Cortex of kidney (tissue), 1 donor: ENCODE measurements around the gene ANKRD45.
"Not testable (repeated sequence)": the region's sequence is repeated elsewhere in the genome, so short reads cannot be mapped to it uniquely, and the experiment has no call there.

Experiments
- DNase-seq: peaks from one replicate; lab custom pipeline; 2025; lab: John Stamatoyannopoulos, UW

ANKRD45 gene, protein sequence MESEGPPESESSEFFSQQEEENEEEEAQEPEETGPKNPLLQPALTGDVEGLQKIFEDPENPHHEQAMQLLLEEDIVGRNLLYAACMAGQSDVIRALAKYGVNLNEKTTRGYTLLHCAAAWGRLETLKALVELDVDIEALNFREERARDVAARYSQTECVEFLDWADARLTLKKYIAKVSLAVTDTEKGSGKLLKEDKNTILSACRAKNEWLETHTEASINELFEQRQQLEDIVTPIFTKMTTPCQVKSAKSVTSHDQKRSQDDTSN

DNA sequence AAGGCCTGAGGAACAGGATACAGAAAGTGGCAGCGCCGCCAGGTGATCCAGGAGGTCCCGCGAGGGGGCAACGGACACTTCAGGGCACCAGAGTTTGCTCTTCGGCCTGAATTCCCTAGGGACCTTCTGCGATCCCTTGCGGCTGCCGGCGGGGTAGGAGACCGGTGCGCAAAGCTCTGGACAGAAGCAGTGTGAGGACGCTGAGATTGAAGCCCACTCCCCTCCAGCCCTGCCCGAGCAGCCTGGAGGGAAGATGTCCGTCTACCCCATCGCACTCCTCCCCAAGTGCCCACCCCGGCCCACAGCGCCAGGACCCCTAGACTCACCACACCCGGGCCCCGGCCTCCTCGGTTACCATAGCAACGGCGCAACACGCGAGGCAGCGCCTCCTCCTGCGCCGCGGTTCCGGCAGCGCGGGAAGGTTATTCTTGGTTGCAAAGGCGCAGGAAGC is at the start of gene ANKRD45:
ANKRD45 (minus strand) TSS at position 361 of the 451 bp plus-strand sequence. CDS start 10,433 bp downstream, outside the sequence.
- DNase-seq, result no peak

GRCh38 chr1:173717238-173717637 is 47.6 kb upstream of the ANKRD45 start:
- DNase-seq, result no peak

DNA sequence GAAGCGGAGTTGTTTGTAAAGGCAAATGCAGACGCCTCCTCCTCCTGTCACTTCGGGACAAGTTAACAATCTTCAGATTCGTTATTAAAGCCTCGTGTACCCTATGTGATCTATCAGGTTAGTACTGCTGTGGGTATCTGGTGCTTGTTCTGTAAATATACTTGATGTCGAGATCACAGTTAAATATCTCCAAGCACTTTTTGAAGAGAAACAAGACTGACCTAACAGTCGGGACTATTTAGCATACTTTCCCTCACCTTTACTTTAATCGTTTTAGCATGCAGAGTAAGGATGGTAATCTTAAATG is 45.8 kb upstream of the ANKRD45 start:
- no peak for DNase-seq

DNA sequence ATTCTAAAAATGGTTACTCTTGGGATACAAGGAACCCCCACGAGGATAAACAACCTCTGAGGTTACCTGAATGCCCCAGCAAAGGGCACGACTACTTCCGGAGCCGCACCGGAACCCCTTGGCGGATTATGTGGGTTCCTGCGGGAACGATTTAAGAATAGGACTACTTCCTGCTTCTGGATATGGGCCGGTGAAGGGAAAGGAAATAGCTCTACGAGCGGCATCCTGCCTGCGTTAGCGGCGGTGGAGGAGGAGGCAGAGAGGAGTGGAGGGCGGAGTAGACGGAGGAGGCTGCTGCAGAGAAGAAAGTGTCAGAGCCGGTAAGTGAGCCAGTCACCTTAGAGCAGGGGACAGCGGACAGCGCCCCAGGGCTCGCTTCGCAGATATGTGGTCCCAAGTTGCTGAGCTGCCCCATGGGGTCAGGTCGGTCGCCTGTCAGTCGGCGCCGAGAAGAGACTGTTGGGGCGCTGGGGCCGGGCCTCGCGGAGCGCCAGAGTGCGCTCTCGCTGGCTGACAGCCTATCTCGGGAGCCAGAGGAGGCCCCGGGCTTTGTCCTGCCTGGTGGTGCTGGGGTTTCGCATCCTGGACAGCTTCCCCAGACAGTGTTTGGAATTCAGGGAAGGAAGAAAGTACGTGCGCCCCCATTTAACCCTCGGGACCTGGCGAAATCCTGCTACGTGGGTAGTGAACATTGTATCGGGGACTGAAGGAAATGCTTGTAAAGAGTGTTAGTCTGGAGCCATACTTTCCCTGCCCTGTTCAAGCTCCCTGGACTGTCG is 45.3 kb upstream of the ANKRD45 start, which contains the start of gene KLHL20:
KLHL20 (plus strand) TSS at position 223 of the 779 bp plus-strand sequence. CDS start 1,063 bp downstream, outside the sequence.
- no peak for DNase-seq

- DNase-seq, result no peak
Measured at GRCh38 chr1:173714441-173714758, 44.7 kb upstream of the ANKRD45 start.

GRCh38 chr1:173708787-173709186 is 39.1 kb upstream of the ANKRD45 start:
- DNase-seq, result no peak

- DNase-seq, result no peak
Measured at GRCh38 chr1:173705117-173705516, 35.5 kb upstream of the ANKRD45 start.

GRCh38 chr1:173702736-173703135 is 33.1 kb upstream of the ANKRD45 start:
- DNase-seq, result no peak

DNA sequence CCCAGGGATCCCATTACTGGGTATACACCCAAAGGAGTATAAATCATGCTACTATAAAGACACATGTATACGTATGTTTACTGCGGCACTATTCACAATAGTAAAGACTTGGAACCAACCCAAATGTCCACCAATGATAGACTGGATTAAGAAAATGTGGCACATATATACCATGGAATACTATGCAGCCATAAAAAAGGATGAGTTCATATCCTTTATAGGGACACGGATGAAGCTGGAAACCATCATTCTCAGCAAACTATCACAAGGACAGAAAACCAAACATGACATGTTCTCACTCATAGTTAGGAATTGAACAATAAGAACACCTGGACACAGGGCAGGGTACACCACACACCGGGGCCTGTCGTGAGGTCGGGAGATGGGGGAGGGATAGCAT is 31.6 kb upstream of the ANKRD45 start:
- DNase-seq, result not testable (repeated sequence)

DNA sequence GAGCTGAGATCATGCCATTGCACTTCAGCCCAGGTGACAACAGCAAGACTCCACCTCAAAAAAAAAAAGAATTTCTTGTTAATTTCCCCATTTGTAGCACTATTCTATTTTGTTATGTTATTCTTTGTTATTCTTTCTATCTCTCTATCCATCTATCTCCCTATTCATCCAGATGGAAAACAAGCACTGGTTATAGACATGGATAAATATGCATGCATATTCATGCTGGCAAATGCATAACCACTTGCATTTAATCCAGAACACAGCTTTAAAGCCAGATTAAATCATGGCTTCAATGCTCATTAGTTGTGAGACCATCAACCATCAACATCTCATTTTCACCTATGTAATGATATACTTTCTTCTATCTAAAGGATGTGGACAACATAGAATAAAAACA is 23.6 kb upstream of the ANKRD45 start:
- no peak for DNase-seq

DNA sequence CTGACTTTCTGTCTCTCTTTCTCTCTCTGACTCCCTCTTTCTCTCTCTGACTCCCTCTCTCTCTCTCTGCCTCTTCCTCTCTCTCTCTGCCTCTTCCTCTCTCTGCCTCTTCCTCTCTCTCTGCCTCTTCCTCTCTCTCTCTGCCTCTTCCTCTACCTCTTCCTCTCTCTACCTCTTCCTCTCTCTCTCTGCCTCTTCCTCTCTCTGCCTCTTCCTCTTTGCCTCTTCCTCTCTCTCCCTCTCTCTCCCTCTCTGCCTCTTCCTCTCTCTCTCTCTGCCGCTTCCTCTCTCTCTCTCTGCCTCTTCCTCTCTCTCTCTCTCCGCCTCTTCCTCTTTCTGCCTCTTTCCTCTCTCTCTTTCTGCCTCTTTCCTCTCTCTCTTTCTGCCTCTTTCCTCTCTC is 18.6 kb upstream of the ANKRD45 start:
- DNase-seq, result no peak

DNA sequence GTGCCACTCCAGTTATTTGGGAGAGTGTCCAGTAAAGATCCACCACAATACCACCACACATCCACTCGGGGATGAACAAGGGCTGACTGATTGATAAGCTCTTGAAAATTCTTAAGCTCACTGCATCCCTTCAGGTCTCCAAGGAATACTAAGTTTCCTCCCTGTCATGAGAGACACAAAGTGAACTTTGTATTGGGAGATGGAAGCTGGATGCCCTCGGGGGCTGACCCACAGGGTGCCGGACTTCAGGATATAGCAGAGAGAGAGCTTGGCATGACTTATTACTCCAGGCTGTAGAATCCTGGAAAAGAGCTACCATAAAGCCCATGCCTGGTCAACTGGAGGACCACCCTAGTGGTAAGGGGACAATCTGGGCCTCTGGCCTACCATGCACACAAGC is 15.5 kb upstream of the ANKRD45 start:
- DNase-seq, result not testable (repeated sequence)

- DNase-seq, result not testable (repeated sequence)
Measured at GRCh38 chr1:173683838-173684237, 14.2 kb upstream of the ANKRD45 start.

DNA sequence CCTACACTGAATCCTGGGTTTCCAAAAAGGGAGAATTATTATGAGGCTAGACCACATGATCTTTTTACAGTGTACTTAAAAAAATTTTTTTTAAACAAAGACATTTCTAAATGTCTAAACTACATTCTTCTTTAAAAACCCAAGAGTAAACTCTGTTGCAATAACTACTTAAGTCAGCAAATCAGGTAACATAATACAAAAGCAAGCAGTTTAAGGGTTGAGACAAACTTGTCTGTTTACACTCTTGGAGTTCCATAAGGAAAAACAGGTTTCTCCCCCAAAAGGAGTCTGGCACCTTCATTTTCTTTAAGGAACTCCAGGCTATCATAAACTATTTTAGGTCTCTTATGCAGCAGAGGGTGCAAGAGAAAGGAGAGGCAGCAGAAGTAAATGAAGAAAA is 12.5 kb upstream of the ANKRD45 start:
- no peak for DNase-seq

DNA sequence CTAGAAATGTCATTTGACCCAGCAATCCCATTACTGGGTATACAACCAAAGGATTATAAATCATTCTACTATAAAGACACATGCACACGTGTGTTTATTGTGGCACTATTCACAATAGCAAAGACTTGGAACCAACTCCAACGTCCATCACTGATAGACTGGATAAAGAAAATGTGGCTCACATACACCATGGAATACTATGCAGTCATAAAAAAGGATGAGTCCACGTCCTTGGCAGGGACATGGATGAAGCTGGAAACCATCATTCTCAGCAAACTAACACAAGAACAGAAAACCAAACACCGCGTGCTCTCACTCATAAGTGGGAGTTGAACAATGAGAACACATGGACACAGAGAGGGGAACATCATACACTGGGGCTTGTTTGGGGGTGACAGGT is 10.5 kb upstream of the ANKRD45 start:
- not testable (repeated sequence) for DNase-seq

DNA sequence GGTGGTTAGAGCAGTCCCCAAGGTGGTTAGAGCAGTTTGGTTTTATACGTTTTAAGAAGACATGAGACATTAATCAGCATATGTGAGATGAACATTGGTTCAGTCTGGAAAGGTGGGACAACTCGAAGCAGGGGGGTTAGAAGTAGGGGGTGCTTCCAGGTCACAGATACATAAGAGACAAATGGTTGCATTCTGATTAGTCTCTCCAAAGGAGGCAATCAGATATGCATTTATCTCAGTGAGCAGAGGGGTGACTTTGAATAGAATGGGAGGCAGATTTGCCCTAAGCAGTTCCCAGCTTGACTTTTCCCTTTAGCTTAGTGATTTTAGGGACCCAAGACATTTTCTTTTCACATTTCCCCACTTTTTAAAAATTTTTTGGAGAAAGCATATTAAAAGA is 4.8 kb upstream of the ANKRD45 start:
- not testable (repeated sequence) for DNase-seq

DNA sequence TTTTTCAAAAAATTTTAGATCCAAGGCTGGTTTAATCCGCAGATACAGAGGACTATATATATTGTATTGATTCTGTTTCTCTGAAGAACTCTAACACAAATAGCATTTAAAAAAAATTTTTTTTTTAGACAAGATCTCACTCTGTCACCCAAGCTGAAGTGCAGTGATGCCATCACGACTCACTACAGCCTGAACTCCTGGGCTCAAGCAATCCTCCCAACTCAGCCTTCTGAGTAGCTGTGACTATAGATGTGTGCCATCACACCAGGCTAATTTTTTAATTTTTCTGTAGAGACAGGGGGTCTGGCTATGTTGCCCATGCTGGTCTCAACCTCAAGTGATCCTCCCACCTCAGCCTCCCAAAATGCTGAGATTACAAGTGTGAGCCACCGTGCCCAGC is 3.0 kb downstream of the ANKRD45 start:
- no peak for DNase-seq

- no peak for DNase-seq
Measured at GRCh38 chr1:173663159-173663558, 6.5 kb downstream of the ANKRD45 start.

DNA sequence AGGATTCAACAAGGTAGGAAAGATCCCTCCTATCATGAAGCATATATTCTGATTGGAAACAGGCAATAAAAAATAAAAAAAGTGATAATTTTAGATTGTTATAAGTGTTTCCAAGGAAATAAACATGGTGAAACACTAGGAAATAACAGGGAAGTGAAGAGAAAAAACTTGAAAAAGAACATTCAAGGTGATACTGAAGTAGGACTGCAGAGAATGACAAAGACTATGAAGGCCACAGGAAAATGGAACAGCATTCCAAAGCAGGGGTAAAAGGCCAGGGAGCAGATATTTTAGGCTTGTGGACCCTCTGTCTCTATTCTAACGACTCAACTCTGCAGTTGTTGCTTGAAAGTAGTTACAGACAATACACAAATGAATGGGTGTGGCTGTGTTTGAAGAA is 7.9 kb downstream of the ANKRD45 start:
- DNase-seq, result no peak

GRCh38 chr1:173661271-173661670 is 8.4 kb downstream of the ANKRD45 start:
- no peak for DNase-seq

GRCh38 chr1:173660306-173660705 is 9.3 kb downstream of the ANKRD45 start:
- DNase-seq, result no peak

DNA sequence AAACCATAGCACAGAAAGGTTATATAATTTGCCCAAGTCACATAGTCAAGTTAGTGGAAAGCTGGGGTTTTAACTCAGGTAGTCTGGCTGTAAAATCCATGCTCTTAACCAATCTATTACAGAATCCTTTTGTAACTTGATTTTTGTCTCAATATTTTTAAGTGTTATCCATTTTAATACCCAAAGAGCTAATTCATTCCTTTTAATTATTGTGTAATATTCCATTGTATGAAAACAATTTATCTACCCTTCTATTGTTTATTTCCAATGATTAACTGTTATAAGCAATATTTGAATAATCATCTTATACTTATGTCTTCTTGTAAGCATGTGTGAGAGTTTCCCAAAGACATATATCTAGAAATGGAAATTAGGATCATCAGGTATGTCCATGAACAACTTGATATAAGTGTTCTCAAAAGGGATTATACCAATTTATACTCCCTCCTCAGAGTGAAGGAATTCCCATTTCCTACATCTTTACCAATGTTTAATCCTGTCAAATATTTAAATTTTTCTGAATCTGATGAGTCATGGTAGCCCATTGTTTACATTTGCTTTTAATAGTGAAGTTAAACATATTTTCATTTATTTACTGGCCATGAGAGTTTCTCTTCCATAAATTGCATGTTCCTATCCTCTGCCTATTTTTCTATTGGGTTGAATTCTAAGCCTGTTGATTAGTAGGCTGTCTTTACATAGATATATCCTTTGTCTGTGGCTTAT is 20.6 kb downstream of the ANKRD45 start:
- DNase-seq, result no peak

GRCh38 chr1:173646656-173647055 is 23.0 kb downstream of the ANKRD45 start:
- DNase-seq, result no peak
